ENCODE results near the gene SDHA.
"Not testable (repeated sequence)": the region's sequence is repeated elsewhere in the genome, so short reads cannot be mapped to it uniquely, and the experiment has no call there.

Gene SDHA

DNA sequence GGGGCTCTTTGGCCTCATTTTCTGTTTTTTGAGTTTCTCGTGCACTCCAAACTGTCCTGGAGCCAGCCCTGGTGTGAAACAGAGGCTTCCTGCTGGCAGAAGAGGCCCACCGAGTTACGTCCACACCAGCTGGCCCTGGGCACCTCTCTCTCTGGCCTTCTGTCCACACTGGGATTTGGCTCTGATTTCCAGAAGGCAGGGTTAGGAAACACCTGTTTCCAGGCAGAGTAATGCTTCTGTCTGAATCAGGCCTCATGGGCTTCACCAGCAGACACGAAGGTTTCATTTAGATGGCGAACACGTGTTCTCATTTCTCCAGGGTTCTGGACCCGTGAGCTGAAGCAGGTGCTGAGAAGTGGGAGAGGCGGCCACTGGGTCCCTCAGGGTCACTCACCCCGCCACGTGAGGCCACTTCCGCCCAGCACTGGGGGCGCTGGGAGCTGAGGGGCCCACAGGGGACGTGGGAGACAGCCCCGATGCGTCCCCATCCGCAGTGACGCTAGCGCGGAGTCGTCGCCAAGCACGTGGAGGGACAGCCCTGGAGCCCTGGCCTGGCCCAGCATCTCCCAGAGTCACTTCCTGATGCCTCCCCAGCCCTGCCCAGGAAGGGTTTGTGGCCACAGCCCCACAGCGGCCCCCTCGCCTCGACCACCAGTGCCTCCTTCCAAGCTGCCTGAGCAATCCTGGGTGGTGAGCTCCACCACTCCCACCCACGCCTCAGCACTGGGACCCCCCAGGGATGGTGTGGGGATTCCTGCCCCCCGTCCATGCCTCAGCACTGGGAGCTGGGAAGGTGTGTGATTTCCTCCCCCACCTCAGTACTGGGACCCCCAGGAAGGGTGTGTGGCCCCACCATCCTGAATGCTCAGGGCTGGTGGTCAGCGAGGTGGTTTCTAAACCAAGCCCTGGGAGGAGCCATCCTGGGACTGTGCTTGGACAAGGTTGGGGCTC is 31.8 kb upstream of the SDHA start:
- no peak for DNase-seq (ENCODE audit: low read depth)

DNA sequence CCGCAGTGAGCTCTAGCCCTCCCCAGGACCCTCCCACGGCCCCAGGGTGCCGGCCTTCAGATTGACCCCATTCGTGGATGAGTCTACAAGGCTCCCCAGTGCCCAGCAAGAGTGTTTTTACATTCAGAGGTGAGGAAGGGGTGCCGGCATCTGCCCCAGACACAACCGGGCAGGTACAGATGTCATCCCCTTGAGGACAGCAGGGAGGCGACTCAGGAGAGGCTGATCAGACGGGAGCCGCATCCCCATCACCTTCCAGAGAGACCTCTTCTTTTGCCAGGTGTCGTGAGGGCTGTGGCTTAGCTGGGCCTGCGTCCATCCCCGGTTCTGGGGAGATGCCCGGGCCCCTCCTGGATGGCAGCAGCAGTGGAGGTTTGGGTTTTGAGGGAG is 31.1 kb upstream of the SDHA start:
- DNase-seq (ENCODE audit: low read depth), result no peak

DNA sequence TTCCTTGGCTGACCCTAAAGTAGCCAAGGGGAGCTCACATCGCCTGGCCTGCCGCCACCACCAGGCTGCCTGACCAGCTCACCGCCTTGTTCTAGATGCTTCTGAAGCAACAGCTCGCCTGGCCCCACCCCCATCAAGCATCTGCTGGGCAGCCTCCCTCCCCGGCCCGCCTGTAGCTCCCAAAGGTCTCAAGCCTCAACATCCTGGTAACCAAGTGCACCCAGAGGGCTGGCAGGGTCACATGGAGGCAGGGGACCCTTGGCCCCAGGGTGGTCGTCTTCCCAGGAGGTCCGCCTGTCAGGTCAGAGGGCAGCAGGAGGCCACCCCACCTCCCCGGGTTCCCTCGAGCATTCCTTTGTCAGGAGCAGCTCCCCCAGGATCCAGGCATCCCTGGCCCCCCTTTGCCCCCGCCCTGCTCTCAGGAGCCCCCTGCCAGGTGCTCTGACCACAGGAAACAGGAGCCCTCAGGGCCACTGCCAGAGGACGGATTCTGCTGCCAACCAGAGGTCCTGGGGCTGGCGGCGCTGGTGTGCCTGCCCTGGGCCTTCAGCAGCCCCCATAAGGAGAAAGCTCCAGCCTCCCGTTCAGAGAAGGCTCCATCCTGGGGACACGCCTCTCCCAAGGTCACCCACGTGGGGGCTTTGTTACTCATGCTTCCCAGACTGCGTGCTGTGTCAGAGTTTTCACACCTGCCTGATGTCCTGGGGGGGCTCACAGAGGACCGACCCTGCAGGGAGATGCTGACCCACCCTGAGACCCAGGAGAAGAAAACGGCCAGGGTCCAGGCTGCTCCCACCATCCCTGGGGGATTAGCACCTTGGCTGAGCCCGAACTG is 30.3 kb upstream of the SDHA start:
- no peak for DNase-seq (ENCODE audit: low read depth)

DNA sequence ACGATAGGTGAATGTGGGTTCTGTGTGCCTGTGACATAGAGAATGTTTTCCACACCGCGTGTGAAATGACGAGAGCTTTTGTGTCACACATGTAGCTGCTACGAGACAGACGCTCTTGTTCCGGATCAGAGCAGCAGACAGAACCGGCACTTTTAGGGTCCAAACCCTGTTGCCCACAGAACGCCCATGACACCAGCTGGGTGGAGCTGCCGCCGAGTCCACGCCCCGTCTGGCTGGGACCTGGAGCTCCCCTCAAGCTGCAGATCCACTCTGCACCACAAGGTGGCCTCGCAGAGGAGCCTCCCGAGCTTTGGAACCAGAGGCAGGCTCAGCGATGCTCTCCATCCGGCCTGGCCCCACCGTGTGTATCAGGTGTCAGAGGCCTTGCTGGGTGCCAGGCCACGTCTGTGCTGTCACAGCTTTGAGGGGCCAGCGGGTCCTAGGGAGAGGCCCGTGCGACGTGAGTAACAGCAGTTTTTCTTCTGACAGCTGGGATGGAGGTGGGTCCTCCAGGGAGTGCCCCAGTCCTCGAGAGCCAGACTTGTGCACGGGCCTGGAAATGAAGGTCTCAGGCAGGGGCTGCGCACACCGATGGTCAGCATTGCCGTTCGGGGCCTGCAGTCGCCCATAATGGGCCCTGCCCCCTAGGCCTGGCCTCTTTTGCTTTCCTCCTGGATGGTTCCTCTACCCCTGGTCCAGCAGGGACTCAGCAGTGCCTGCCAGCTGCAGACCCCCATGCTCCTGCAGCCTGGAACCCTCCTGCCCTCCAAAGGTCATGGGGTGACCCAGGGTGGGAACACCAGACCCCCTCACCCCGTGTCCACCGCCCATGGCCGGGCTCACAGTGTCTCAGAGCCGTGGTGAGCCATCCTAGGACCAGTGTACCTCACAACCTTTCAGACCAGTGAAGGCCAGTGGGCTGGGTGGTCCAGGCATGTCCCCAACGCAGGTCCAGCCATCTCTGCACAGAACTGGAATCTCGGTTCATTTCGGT is 29.3 kb upstream of the SDHA start:
- DNase-seq (ENCODE audit: low read depth), result peak; percentile 76

DNA sequence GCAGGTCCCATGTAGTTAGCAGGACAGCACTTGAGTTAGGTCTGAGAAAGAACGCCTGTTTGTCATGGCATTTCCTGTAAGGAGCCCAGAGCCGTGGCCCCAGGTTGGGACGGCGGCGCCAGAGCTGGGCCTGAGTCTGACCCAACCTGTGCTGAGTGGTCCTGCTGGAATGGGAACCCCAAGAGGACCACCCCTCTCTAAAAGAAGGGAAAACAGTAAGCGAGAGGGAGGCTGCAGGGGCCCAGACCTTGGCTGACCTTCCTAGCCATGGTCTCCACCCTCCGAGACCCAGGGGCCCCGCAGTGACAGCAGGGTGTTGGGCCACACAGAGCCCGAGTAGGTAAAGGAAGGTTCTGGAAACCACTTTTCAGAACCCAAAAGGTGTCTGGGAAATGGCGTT is 28.6 kb upstream of the SDHA start:
- DNase-seq (ENCODE audit: low read depth), result no peak

DNA sequence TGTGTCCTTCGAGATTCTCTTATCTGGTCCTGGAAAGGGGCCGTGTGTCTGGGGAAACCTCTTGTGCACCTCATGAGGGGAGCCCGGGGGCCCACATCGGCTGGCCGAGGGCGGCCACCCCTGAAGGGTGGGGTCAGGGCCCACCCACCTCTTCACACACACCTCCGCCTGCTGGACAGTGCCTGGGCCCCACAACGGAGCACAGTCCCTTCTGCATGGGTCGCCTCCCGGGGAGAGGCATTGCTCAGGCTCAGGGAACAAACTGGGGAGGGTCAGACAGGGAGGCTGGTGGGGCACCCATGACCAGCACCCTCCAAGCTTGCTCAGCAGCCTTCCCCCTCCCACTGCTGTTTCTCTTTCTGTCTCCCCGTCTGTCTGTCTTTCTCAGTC is 28.1 kb upstream of the SDHA start:
- DNase-seq (ENCODE audit: low read depth), result no peak

DNA sequence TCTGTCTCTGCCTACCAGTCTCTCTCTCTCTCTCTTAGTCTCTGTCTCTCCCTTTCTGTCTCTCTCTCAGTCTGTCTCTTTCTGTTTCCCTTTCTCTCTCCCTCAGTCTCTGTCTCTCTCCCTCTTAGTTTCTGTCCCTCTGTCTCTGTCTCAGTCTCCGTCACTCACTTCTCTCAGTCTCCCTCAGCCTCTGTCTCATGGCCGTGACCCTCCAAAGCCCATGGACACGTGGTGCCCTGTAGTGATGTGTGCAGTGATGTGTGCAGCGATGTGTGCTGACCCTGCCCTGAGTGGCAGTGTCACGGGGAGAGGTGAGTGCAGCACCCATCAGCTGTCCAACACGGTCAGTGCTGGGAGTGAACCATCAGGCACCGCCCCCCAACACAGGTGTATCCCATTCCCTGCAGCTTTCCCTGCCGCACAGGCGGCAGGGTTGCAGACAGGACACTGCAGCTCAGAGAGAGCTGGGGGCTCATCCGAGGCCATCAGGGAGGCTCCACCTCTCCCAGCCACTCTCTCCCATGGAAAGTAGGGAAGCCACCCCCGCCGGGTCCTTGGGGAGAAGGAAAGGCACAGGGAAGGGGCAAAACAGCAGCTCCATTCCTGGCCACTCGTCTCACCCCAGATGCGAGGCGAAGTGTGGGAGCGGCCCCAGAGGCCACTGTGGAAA is 27.6 kb upstream of the SDHA start:
- DNase-seq (ENCODE audit: low read depth), result no peak

DNA sequence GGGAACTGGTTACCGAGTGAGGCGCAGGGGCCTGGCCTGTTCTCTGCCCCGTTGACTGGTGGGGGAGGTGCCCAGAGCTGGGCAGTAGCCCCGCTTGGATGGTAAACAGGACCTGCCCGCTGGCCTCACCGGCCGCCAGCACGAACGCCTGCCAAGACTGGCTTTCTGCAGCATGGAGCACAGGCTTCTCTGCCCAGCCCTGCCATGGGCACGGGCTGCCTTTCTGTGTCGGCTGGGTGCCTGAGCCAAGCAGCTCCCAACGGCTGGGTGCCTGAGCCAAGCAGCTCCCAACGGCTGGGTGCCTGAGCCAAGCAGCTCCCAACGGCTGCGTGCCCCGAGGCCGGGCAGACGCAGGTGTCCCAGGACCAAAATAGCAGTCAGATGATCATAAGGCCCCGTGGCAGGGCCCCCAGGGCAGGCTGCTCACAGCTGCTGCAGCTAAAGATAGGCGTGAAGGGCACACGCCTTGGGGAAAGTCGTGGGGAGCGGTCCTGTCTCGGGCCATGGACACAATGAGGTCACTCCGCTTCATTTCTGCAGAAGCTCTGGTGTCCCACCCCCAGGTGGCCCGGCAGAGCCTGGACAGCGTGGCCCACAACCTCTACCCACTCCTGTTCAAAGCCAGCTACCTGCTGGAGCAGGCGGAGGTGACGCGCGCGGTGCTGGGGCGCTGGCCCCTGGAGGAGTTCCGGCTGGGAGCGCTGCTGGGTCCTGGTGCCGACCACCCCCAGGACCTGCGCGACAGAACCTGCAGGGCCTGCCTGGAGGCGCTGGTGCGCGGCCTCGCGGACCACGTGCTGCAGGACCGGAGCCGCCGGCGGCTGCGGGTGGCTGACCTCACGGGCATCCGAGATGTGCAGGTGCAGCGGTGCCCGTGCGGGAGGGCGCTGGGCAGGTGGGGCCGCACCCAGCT is 26.8 kb upstream of the SDHA start, which contains the start of gene LRRC14B:
Gene LRRC14B, plus strand, starts transcription at position 460 of the 913 bp plus-strand sequence. Its CDS starts 44 bp downstream, at position 504.
- DNase-seq (ENCODE audit: low read depth), result no peak

DNA sequence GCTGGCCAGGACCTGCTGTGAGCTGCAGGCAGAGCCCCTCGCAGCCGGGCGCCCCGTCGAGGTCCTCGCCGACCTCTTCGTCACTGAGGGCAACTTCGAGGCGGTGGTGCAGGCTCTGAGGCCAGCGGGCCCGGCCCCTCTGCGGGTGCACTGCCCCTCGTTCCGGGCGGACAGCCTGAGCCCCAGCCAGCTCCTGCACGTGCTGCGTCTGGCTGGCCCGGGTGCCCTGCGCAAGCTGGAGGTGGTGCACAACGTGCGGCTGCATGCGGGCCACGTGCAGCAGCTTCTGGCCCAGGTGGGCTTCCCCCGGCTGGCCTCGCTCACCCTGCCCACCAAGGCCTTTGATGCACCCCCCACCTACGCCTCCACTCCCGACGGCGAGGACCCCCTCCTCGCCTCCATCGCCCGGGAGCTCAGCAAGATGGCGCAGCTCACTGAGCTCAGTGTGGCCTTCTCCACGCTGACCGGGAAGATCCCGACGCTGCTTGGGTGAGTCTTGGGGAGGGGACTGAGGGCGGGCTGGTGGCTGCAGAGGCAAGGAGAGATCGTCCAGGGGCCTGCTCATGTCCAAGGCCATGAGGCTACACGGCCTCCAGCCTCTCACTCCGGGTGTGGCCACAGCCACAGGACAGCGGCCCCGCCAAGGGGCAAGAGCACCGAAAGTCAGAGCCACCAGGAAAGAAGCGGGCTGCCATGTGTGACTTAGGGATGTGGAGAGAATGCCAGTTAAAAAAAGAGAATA is 26.0 kb upstream of the SDHA start:
- no peak for DNase-seq (ENCODE audit: low read depth)

DNA sequence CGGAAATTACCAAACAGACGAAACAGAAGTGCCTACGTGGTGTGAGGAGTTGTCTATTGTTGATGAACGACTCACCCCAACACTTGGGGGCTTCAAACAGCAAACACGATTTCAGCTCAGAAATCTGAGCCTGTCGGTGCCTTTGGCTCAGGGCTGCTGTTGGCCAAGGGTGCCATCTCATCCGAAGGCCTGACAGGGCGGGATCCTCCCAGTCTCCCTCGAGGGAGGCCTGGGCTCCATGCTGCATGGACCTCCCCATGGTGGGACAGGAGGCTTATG is 25.5 kb upstream of the SDHA start:
- no peak for DNase-seq (ENCODE audit: low read depth)

DNA sequence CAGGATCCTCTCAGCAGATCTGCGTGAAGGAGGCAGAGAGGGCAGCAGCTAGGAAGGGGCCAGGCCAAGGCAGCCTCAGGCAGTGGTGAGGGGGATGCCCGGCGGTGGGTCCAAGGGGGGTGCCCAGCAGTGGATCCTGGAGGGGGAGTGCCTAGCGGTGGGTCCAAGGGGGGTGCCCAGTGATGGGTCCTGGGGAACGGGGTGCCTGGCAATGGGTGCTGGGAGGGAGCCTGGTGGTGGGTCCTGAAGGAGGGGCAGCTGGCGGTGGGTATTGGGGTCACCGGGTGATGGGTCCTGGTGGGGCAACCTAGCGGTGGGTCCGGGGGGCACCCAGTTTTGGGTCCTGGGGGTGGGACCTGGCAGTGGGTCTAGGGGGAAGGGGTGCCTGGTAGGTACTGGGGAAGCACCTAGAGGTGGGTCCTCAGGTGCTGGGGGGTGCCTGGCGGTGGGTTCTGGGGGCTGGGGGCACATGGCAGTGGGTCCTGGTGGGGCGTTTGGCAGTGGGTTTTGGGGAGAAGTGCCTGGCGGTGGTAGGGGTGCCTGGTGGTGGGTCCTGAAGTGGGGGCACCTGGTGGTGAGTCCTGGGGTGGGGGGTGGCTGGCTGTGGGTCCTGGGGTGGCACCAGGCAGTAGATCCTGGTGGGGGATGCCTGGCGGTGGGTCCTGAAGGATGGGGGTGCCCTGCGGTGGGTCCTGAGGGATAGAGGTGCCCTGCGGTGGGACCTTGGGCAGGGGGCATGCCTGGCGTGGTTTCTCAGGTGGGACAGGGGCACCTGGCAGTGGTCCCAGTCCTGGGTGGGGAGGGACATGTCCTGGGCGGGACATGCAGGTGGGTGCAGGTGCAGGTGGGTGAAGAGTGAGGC is 24.9 kb upstream of the SDHA start:
- DNase-seq (ENCODE audit: low read depth), result no peak

DNA sequence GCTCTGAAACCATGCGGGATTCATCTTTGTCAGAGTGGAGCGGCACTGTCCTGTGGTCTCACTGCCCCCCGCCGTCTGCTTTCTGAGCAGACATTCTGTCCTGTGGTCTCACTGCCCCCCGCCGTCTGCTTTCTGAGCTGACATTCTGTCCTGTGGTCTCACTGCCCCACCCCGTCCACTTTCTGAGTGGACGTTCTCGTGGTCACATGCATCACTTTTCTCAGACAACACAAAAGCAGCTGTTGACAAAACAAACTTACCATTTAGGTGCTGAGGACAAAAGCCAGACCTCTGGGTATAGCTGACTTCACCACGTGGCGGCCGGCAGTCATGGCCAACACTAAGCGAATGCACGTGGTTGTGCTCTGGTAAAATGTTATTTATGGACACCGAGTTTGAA is 24.0 kb upstream of the SDHA start:
- no peak for DNase-seq (ENCODE audit: low read depth)

DNA sequence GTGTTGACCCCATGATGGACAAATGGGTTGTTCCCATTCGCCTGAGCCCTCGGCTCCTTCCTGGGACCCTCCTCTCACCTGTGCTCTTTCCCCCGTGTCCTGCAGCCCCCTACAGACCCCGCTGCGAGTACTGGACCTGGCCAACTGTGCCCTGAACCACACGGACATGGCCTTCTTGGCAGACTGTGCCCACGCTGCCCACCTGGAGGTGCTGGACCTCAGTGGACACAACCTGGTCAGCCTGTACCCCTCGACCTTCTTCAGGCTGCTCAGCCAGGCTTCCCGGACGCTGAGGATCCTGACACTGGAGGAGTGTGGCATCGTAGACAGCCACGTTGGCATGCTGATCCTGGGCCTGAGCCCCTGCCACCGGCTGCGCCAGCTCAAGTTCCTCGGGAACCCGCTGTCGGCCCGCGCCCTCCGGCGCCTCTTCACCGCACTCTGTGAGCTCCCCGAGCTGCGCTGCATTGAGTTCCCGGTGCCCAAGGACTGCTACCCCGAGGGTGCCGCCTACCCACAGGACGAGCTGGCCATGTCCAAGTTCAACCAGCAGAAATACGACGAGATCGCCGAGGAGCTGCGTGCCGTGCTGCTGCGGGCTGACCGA is 23.4 kb upstream of the SDHA start:
- DNase-seq (ENCODE audit: low read depth), result no peak

DNA sequence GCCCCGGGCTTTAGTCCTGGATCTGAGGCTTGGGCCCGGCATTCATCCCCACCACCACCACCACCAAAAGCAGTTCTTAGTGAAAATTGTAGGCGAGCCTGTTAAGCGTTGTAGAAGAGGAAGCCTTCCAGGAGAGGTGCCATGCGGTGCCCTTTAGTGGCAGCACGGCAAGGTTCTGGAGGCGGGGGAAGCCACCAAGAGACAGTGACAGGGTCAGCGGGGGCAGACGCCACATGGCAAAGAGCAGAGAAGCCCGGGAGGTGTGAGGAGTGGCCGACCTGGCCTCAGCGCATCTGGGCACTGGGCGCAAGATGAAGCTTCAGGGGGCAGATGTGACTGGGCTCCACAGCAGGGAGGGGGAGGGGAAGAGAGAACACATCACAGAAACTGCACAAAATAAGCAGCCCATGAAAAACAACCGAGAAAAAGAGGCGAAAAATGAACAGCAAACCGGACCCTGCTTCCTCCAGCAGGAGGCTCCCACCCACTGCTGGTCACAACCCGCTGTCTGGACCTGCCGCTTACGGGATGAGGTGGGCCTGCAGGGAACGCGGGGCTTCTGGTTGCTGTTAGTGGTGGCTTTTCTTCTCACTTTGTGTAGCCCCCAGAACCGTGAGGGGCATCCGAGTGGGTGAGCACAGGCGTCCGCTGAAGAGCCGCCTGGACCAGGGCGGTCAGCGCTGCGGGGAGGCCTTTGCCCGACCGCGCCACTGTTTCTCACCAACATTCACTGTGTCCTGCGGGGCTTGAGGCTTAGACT is 22.5 kb upstream of the SDHA start:
- no peak for DNase-seq (ENCODE audit: low read depth)

DNA sequence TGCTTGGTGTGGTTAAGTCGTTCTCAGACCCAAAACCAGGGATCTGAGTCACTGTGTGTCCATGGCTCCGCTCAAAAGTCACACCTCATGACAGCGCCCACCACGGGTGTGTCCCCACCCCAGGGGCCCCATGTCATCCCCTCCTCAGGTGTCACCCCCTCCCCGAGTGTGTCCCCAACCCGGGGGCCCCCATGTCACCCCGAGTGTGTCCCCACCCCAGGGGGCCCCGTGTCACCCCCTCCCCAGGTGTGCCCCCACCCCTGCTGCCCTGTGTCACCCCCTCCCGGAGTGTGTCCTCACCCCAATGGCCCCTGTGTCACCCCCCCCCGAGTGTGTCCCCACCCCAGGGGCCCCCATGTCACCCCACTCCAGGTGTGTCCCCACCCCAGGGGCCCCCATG is 21.8 kb upstream of the SDHA start:
- DNase-seq (ENCODE audit: low read depth), result no peak

DNA sequence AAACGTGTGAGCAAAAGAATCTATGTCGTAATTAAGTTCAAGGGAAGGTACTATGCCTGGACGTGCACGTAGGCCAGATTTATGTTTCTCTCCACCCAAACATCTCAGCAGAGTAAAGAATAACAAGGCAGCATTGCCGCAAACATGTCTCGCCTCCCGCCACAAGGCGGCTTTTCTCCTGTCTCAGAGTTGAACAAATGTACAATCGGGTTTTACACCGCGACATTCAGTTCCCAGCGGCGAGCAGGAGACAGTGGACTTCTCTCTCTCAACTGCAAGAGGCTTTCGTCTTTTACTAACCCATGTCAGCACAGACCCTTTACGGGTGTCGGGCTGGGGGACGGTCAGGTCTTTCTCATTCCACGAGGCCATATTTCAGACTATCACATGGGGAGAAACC is 21.1 kb upstream of the SDHA start:
- DNase-seq (ENCODE audit: low read depth), result not testable (repeated sequence)

DNA sequence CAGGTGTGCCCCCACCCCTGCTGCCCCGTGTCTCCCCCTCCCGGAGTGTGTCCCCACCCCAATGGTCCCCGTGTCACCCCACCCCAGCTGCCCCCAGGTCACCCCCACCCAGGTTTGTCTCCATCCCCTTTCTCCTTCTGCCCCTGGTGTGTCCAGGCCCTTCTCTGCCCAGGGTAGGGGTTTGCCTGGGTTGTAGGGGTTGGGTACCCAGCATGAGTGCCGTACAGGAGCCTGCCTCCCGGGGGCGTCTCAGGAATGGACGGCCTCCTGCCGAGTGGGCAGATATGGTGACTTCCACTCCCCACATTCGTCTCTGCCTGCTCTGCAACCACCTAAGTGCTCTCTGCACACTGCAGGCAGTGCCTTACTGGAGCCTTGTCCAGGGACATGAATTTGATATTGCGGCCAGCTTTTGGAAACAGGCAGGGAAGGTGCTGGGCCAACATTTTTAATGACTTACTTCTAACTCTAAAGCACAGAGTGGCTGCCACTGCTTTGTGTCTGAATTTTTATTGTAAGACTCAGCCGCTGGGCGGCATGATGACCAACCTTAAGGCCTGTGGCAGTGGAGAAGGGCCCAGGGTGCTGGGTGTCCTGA is 20.1 kb upstream of the SDHA start:
- DNase-seq (ENCODE audit: low read depth), result no peak

All from stimulated activated CD4-positive, alpha-beta T cell treated with anti-CD3 and anti-CD28 coated beads, Interleukin-2, amount 100 ng/mL, for 4 hours (primary cell).